SH-SY5Y (cell line): ENCODE measurements around the gene KIAA0930.

Experiments
- GATA2 ChIP-seq: IDR thresholded peaks from 2 replicates; pipeline ENCODE4 v1.6.1; 2011; ENCODE audit warnings: mild to moderate bottlenecking, low read depth, low read length
- GATA3 ChIP-seq: IDR thresholded peaks from 2 replicates; pipeline ENCODE4 v1.6.1; 2011; ENCODE audit warnings: low read depth, mild to moderate bottlenecking, low read length, moderate library complexity

- TF ChIP-seq GATA3: no peak
- TF ChIP-seq GATA2: no peak
Measured at GRCh38 chr22:45204819-45205218, 35.9 kb downstream of the KIAA0930 start.
